Brain pericyte (primary cell): Measurements from ENCODE around the gene ALKBH2.
A peak's percentile ranks its signal among the peaks of the same experiment; 100 is the strongest.

ENCODE experiments used
- DNase-seq: peaks from one replicate; pipeline ENCODE4 v3.0.0-alpha.2; 2012; ENCODE audit warnings: low read depth, low spot score

Gene ALKBH2

DNA sequence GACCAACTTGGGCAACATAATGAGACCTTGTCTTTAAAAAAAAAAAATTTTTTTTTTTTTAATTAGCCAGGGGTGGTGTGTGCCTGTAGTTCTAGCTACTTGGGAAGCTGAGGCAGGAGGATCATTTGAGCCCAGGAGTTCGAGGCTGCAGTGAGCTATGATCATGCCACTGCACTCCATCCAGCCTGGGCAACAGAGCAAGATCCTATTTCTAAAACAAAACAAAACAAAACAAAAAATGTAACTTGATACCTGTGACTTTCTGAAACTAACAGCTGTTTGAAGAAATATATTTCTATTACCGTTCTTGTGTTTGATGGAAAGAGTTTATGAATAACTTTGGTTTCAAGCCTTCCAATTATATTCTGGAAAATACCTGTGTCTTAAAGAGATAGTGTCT, 21.4 kb upstream of the ALKBH2 start:
- DNase-seq, result no peak

DNA sequence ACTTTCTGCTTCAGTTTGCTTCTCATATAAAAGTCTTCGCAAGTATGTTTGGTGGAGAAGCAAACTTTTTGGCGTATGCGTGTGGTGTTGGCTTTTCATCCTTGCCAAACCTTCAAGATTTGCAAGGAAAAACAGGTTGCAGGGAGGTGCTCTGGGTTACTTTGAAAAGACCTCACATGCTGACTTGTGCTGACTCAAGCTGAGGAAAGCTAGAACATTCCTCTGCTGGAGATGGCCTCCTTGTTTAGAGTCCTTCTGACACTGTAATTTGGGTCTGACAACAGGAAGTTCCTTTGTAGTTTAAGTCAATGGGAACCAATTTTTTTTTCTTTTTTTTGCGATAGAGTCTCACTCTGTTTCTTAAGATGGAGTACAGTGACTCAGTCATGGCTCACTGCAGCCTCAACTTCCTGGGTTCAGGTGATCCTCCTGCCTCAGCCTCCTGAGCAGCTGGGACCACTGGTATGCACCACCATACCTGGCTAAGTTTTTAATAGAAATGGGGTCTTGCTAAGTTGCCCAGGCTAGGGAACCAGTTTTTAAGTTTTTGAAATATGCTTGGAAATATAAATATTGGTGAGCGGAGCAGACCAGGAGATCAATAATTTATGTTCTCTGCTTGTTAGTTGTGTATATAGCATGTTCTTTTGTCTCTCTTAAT, 20.5 kb upstream of the ALKBH2 start:
- no peak for DNase-seq

DNA sequence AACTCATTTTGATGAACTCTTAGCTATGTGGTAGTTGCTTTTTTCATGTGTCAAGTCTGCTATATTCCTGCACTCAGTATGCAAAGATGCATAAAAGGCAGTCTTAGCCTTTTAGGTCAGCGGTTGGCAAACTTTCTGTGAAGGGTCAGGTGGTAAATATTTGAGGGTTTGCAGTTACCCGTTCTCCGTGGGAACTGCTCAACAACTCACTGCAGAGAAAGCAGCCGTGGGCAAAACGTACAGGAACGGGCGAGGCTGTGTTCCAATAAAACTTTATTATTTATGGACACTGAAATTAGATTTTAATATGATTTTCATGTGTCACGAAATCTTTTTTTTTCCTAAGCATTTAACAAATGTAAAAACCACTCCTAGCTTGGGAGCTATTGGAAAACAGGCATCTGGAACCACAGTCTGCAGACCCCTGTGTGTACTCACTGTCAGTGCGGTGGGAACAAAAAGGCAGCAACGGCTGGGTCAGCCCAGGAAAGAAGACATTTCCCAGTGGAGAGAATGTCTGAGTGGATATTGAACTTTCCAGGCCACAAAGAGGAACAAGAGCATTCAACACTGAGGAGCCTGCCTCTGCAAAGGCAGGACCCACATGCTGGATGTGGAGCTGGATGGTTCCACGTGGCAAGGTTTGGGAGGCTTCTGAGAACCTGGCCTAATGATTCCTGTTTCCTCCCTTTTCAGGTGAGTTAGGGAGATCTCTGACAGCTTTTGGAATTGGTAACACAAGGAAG, 19.6 kb upstream of the ALKBH2 start:
- DNase-seq, result no peak

DNA sequence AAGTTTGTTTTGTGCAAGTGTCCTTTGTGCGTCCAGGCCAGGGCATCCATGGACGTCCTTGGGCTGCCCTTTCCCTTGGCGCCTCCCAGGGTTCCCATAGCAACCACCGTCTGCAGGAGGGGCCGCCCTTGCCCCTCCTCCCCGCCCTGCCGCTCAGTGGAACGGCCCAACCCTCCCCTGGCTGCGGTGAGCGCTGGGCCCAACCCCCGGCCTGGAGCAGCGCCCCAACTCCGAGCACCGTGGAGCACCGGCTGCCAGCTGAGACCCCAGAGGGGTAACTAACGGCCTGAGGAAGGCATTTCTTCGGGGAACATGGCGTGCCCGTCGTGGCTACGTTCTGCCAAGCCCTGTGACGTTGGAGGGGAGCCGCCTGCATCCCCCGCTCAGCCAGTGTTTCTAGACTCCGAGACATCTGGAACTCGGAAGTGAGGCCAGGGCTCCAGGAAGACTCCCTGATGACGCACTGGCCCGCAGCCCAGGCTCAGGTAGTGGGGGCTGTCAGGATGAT, 17.8 kb upstream of the ALKBH2 start:
- peak; percentile 40 for DNase-seq

DNA sequence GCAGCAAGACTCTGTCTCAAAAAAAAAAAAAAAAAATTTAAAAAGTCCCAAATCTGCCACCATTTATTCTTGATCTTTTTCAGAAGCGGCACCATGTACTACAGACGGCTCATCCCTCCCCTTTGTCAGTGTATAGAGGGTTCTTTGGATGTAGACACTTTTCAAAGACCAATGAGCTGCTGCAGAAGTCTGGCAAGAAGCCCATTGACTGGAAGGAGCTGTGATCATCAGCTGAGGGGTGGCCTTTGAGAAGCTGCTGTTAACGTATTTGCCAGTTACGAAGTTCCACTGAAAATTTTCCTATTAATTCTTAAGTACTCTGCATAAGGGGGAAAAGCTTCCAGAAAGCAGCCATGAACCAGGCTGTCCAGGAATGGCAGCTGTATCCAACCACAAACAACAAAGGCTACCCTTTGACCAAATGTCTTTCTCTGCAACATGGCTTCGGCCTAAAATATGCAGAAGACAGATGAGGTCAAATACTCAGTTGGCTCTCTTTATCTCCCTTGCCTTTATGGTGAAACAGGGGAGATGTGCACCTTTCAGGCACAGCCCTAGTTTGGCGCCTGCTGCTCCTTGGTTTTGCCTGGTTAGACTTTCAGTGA, 16.6 kb upstream of the ALKBH2 start:
- no peak for DNase-seq

DNA sequence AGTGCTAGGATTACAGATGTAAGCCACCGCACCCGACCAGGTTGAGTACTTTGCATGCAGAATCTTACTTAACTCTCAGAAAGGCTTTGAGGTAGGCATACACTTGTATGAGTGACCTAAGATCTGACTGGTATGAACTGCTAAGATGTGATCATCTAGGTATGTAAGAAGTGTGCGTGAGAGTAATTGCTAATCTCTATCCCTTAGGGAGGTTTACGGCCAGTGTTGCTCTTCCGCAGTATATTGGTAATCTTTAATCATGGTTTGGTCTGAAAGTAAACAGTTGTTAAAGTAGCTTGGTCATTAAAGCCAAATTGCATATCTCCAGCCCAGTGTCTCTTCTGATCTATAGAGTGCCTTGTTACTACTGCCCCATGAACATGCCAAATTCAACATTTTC, 11.9 kb upstream of the ALKBH2 start:
- DNase-seq, result no peak

DNA sequence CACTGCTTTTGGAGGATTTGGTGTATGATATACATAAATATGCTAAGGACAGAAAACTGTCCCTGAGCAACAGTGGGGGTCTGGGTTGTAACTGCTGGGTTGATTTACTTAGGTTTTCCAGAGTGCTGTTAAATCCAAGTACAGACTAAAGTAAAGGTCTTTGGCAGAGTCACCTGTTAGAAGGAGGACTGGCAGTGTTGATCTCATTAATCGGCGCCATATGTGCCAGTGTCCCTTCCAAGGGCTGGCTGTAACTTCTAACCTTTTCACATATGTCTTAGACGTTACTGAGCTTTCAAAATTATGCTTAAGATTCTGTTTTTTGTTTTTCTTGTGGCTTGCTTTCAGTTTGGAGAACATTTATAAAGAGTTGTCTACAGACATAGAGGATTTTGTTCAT, 9.2 kb upstream of the ALKBH2 start:
- DNase-seq, result no peak

DNA sequence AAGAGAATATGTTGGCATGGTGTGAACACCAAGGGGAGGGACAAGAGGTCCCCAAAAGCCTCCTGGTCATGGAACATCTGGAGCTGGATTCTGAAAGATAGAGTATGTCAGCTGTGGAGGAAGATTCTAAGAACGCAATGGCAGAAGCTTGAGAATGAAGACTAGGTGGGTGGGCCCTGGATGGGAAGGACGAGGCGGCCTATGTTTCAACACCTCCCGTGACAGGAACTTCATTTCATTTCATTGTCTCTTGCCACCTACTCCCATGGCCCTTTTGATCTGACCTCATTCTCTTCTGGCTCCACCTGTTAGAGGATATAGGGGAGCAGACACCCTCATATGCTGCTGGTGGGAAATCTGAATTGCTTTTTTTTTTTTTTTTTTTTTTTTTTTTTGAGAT, 7.5 kb upstream of the ALKBH2 start:
- no peak for DNase-seq

DNA sequence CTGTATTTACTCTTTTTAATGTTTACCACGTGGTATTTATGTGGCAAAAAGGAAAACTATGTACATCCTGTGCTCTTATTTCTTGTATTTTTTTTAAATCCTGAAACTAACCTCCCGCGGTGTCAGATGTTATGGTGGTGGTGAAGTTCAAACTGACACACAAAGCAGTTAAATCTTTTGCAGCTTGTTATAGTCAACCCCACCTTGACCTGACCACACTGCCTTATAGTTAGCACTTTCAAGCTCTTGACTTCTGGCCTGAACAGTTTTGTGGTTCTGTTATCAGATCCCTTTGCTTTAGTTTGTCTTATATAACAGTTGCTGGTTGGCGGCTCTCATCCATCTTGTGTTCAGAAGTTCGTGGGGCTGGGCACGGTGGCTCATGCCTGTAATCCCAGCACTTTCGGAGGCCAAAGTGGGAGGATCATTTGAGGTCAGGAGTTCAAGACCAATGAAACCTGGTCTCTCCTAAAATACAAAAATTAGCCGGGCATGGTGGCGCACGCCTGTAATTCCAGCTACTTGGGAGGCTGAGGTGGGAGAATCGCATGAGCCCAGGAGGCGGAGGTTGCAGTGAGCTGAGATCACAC, 6.3 kb upstream of the ALKBH2 start:
- DNase-seq, result no peak

DNA sequence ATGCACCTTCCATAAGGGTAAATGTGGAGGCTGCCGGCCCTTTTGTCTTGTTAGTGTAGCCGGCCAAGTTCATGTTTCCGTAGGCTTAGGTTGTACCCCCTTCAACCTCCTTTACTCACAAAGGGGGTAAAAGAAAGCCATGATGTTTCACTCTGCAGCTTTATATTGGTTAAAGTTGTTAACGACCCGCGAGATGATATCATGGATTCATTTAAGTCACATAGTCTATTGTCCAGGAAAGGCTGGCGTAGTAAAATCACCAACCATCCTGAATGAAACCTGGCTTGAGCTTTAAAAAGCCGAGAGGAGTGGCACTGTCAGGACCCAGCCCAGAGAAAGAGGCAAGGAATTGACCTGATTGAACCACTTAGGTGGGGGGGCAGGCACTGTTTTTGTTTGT, 5.4 kb upstream of the ALKBH2 start:
- no peak for DNase-seq

DNA sequence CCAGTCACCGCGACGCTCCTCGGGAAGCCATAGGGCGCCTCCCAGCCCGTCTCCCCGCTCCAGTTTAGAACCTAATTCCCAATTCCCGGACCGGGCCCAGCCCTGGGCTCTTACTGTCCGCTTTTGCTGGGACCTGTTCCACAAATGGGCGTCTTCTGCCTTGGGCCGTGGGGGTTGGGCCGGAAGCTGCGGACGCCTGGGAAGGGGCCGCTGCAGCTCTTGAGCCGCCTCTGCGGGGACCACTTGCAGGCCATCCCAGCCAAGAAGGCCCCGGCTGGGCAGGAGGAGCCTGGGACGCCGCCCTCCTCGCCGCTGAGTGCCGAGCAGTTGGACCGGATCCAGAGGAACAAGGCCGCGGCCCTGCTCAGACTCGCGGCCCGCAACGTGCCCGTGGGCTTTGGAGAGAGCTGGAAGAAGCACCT, 4.9 kb upstream of the ALKBH2 start:
- peak; percentile 24 for DNase-seq

DNA sequence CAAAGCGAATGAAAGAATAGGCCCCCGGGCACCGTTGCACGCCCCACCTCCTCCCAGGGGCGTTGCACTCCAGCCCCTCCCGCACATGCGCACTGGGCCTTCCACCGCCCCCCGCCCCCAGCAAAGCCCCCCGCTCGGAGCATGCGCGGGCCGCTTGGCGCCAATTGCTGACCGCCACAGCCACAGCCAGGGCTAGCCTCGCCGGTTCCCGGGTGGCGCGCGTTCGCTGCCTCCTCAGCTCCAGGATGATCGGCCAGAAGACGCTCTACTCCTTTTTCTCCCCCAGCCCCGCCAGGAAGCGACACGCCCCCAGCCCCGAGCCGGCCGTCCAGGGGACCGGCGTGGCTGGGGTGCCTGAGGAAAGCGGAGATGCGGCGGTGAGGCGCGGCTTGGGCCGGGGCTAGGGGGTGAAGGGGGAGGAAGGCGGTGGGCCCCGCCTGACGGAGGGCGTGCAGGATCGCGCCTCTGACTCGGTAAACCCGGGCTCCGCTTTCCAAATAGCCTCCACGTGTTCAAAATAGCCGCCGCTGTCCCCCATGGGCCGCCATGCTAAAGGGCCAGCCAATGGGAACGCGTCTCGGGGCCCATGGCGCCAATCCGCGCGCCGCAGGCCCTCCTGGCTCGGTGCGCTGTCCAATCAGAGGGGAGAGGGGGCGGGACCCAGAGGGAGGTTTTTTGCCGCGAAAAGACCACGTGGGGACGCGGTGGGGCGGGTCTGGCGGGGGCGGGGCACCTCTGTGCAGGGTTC, 4.3 kb upstream of the ALKBH2 start, which contains the start of gene UNG:
UNG (plus strand) TSS at position 163 of the 748 bp plus-strand sequence; CDS start at position 246, 83 bp downstream.
- DNase-seq, result peak; percentile 83

DNA sequence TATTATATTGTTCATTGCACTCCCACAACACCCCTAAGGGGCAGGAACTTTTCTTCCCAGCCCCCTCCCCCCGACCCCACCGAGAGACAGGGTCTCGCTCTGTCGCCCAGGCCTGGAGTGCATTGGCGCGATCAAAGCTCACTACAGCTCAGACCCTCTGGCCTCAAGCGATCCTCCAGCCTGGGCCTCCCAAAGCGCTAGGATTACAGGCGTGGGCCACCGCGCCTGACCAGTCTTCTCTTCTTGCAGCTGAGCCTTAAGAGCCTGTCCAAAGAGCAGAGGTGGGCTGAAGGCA, 3.8 kb upstream of the ALKBH2 start:
- DNase-seq, result peak; percentile 15

DNA sequence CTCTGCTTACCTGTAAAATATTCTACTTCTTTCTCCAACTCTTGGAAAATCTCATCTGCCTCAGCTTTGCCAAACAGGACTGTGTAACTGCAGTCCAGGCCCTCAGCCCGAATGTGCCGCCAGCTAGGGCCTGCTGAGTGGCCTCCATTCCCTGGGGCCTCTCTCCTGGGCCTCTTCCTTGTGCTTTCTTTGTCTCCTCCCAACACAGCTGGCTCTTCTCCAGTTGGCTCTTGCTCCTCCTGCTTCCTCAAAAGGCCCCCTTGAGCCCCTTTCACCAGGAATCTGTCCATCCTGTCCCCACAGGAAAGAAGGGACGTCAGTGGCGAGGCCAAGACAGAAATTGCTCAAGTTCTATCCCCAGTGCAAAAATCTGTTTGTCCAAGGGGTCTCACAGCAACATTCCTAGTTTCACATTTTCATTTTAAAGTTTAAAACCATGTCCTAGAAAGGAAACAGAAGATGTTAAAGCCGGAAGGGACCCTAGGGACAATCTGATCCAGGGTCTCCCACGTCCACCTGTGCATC, 713 bp downstream of the ALKBH2 start:
- no peak for DNase-seq

DNA sequence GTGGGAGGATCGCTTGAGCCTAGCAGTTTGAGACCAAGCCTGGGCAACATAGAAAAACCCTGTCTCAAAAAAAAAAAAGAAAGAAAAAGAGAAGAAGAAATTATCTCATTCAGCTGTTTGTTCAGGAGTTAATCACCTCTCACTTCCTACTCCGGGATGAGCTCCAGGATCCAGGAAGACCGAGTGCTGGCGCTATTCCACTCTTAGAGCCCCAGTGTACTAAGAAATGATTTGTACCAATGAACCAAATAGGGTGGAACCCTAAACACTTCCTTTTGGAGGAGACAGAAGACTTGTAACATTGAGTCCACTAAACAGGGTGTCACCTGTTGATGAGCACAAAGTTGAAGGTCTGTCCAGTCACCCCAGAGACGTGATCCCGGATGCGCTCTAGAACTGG, 3.6 kb downstream of the ALKBH2 start:
- DNase-seq, result no peak

DNA sequence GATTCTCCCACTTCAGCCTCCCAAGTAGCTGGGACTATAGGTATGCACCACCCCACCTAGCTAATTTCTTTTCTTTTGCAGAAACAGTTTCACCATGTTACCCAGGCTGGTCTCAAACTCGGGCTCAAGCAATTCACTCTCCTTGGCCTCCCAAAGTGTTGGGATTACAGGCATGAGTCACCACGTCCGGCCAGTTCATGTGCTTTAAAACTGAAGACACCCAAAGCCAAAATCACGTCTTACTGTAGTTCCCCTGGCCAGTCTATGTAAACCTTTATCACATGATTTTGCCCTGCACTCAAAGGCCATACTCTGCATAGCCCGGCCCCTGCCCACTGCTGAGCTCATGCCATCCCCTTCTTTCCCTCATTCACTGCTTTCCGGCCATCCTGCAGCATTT, 4.5 kb downstream of the ALKBH2 start:
- DNase-seq, result no peak

DNA sequence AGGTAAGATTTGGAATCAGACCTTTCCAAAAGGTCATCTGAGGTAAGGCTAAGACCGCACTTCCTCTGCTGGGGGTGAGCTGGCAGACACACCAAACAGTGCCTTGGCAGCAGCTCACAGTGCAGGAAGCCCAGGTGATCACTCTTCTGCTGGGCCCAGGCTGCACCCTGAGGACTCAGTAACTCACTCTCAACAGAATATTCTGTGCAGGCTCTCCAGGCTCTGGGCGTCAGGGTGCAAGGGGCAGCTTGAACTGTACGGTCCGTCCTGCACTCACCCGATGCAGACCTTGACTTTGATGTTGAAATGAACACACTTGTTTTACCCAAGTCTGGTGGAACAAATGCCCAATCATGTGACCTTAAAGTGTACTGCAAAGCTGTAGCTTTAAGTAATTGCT, 6.0 kb downstream of the ALKBH2 start:
- no peak for DNase-seq

DNA sequence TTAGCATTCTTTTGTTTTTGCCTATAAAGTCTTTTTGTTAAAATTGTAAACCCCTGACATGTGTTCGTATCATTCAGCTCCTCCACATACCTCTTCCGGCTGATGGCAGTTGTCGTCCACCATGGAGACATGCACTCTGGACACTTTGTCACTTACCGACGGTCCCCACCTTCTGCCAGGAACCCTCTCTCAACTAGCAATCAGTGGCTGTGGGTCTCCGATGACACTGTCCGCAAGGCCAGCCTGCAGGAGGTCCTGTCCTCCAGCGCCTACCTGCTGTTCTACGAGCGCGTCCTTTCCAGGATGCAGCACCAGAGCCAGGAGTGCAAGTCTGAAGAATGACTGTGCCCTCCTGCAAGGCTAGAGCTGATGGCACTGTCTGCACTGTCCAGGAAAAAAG, 7.7 kb downstream of the ALKBH2 start:
- DNase-seq, result no peak

DNA sequence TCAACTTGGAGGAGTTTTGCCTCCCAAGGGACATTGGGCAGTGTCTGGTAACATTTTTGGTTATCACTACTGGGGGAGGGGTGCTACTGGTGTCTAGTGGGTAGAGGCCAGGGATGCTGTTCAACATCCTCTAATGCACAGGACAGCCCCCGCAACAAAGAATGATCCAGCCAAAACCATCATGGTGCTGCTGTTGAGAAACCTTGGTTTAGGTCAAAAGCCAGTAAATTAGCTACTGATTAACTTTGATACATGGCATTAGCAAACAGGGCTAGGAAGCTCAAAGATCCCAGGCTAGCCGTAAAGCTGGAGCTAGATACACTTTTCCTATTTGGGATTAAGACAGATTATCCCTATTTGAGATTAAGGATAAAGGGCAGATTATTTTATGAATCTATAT, 8.8 kb downstream of the ALKBH2 start:
- DNase-seq, result no peak

DNA sequence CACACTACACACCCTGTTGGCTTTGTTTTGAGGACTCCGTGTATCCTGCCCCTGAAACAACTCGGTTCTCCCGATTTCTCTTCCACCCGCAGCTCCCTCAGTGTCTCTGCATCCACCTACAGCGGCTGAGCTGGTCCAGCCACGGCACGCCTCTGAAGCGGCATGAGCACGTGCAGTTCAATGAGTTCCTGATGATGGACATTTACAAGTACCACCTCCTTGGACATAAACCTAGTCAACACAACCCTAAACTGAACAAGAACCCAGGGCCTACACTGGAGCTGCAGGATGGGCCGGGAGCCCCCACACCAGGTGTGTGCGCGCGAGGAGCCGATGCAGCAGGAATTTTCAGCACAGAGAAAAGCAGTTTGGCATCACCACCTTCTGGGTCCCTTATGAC, 10.5 kb downstream of the ALKBH2 start:
- no peak for DNase-seq

DNA sequence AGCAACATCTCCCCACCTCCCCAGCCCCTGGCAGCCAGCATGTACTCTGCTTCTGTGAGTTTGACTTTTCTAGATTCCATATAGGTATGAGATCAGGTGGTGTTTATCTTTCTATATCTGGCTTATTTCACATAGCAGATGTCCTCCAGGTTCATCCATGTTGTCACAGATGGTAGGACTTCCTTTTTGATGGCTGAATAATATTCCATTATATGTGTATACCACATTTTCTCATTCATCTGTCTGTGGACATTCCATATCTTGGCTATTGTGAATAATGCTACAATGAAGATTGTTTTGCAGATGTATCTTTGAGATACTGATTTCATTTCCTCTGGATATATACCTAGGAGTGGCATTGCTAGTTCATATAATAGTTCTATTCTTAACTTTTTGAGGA, 18.4 kb downstream of the ALKBH2 start:
- DNase-seq, result no peak
